ENCODE results near the gene OXTR. TPM values are rescaled to one million over a fixed set of nuclear protein-coding genes. Genes with fewer than 3 reads are reported as not detected.

Gene OXTR
- total and polyA plus RNA-seq, 2 of the 13 experiments (the other 11 are each of a cell fraction or from before 2014, with no cell fraction given): 0.36 to 0.95 TPM

- no peak for FAIRE-seq
- no peaks in the 10 kb centered on the region for H4K20me1 ChIP-seq (ENCODE audit: insufficient read depth, low read length)
- H3K4me3 ChIP-seq (replicated peaks in 1 of 3; ENCODE audit: insufficient read depth in 1 of 3, low read depth in 2 of 3, low read length in 3 of 3): no peak overlapping the region
- ChIA-PET CTCF (ENCODE audit: low intra/inter-chr PET ratio, low total read pairs) (no interaction called here), POLR2A (no interaction called here)
- intact Hi-C loops (cut with micrococcal nuclease; ENCODE audit: unreplicated experiment) (no loop called here), in situ Hi-C loops (cut with HindIII; ENCODE audit: extremely low pct_ligation_motif_present, low pct_unique_long_range_greater_than_20kb) (no loop called here)
- ATAC-seq: no peak
- no peak for DNase-seq (ENCODE audit: low spot score)
- no peak overlapping the region for H3K4me2 ChIP-seq (ENCODE audit: low read depth, low read length)
- H3K9me3 ChIP-seq (ENCODE audit: low read length): no peaks in the 10 kb centered on the region
- no peaks in the 10 kb centered on the region for H3K36me3 ChIP-seq (replicated peaks in 1 of 2; ENCODE audit: control insufficient read depth in 1 of 2, insufficient read depth in 2 of 2, low read length in 2 of 2)
- WGBS (ENCODE audit: low lambda C conversion rate): 63% methylated on average over 11 of the region's 11 CpGs
- H3K27ac ChIP-seq (ENCODE audit: extremely low read length, insufficient read depth, low read length): no peak overlapping the region
- BruUV-seq (replicated peaks): no TSS peak
- no peak overlapping the region for H3K9ac ChIP-seq (ENCODE audit: insufficient read depth, low read depth, low read length)
- H3K79me2 ChIP-seq (ENCODE audit: insufficient read depth, low read length): no peaks in the 10 kb centered on the region
- TF ChIP-seq SIN3B (IDR thresholded peaks at IDR 0.05; ENCODE audit: low read length): no peak
- no peak for TF ChIP-seq RXRB (CRISPR knock-in tag; IDR thresholded peaks at IDR 0.05; ENCODE audit: borderline replicate concordance)
- TF ChIP-seq PCBP2 (optimal IDR thresholded peaks at IDR 0.05; ENCODE audit: low read depth, low read length, poor library complexity, severe bottlenecking): no peak
- no peak for TF ChIP-seq NCOA5 (CRISPR knock-in tag; IDR thresholded peaks at IDR 0.05)
- no peak for TF ChIP-seq ZBTB20 (CRISPR knock-in tag; IDR thresholded peaks at IDR 0.05; ENCODE audit: borderline replicate concordance, low read depth)
- TF ChIP-seq CTCF (CRISPR knock-in tag; IDR thresholded peaks at IDR 0.05): no peak
- TF ChIP-seq, protein P1, sequence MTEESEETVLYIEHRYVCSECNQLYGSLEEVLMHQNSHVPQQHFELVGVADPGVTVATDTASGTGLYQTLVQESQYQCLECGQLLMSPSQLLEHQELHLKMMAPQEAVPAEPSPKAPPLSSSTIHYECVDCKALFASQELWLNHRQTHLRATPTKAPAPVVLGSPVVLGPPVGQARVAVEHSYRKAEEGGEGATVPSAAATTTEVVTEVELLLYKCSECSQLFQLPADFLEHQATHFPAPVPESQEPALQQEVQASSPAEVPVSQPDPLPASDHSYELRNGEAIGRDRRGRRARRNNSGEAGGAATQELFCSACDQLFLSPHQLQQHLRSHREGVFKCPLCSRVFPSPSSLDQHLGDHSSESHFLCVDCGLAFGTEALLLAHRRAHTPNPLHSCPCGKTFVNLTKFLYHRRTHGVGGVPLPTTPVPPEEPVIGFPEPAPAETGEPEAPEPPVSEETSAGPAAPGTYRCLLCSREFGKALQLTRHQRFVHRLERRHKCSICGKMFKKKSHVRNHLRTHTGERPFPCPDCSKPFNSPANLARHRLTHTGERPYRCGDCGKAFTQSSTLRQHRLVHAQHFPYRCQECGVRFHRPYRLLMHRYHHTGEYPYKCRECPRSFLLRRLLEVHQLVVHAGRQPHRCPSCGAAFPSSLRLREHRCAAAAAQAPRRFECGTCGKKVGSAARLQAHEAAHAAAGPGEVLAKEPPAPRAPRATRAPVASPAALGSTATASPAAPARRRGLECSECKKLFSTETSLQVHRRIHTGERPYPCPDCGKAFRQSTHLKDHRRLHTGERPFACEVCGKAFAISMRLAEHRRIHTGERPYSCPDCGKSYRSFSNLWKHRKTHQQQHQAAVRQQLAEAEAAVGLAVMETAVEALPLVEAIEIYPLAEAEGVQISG (CRISPR knock-in tag; IDR thresholded peaks at IDR 0.05): no peak
- no peak for TF ChIP-seq TRAFD1 (CRISPR knock-in tag; IDR thresholded peaks at IDR 0.05; ENCODE audit: borderline replicate concordance)
- no peak for TF ChIP-seq ZMAT3 (CRISPR knock-in tag; conservative IDR thresholded peaks at IDR 0.05)
- peaks cover 2 to 52% of the 10 kb centered on the region in 2 experiments; a peak in 4 of 5 replicates for H3K27me3 ChIP-seq (ENCODE audit: control insufficient read depth in 1 of 2, insufficient read depth in 2 of 2, low read length in 2 of 2)
- H2AFZ ChIP-seq (ENCODE audit: low read length): no peak overlapping the region
- peaks cover 13% of the 10 kb centered on the region for H3K4me1 ChIP-seq (ENCODE audit: insufficient read depth, low read length)
Measured at GRCh38 chr3:8736436-8736835, 33.0 kb downstream of the OXTR start.
